SU-DHL-6 (cell line): ENCODE measurements around the gene CP.
"Not testable (repeated sequence)": the region's sequence is repeated elsewhere in the genome, so short reads cannot be mapped to it uniquely, and the experiment has no call there.

Source experiments
- H2AFZ ChIP-seq: fragments of 200-600 bp; sonication (generic); 2 replicates; pipeline ENCODE4 v1.6.1; 2014; ENCODE audit warnings: low read depth, mild to moderate bottlenecking, moderate library complexity, mixed read lengths, antibody characterized with exemption, low read length; ENCODE audit not compliant: severe bottlenecking
- H3F3A ChIP-seq: fragments of 200-600 bp; shearing (Covaris generic); 2 replicates; pipeline ENCODE4 v1.6.0; 2016; ENCODE audit warnings: antibody characterized with exemption, mild to moderate bottlenecking; ENCODE audit not compliant: insufficient read depth
- H3K27ac ChIP-seq: fragments of 200-600 bp; sonication (generic); 2 replicates; pipeline ENCODE4 v1.5.1; 2016; ENCODE audit warnings: low read depth, mild to moderate bottlenecking, low read length, moderate library complexity, mixed read lengths
- H3K27me3 ChIP-seq: fragments of 200-600 bp; sonication (generic), shearing (Covaris generic); 2 replicates; pipeline ENCODE4 v1.6.0; 2014; ENCODE audit warnings: mild to moderate bottlenecking, low read length
- H3K36me3 ChIP-seq: fragments of 200-600 bp; sonication (generic); 2 replicates; pipeline ENCODE4 v1.6.1; 2014; ENCODE audit warnings: mild to moderate bottlenecking, low read length, mixed read lengths
- H3K4me2 ChIP-seq: fragments of 300-600, 200-600 bp; shearing (Covaris generic), sonication (generic); 2 replicates; pipeline ENCODE4 v1.6.0; 2014; ENCODE audit warnings: low read length, low read depth, mild to moderate bottlenecking; ENCODE audit not compliant: poor library complexity, severe bottlenecking
- H3K4me3 ChIP-seq: fragments of 200-600 bp; sonication (generic); 2 replicates; pipeline ENCODE4 v1.5.1; 2014; ENCODE audit warnings: antibody characterized with exemption, low read length, mild to moderate bottlenecking, mixed read lengths; ENCODE audit not compliant: insufficient read depth, poor library complexity, severe bottlenecking
- H3K79me2 ChIP-seq: fragments of 200-600 bp; sonication (generic); 2 replicates; pipeline ENCODE4 v1.6.1; 2014; ENCODE audit warnings: mild to moderate bottlenecking, low read length, moderate library complexity; ENCODE audit not compliant: insufficient read depth
- H3K9ac ChIP-seq: fragments of 200-600 bp; sonication (generic); 2 replicates; pipeline ENCODE4 v1.7.0; 2014; ENCODE audit warnings: mild to moderate bottlenecking, low read length
- H3K9me2 ChIP-seq: fragments of 200-600 bp; sonication (generic); replicated peaks from 2 replicates; pipeline ENCODE4 v1.6.1; 2014; ENCODE audit warnings: low read length; ENCODE audit not compliant: insufficient read depth
- H3K9me3 ChIP-seq: fragments of 200-600 bp; sonication (generic); 2 replicates; pipeline ENCODE4 v1.6.1; 2014; ENCODE audit warnings: low read length, mixed read lengths; ENCODE audit not compliant: insufficient read depth
- H4K20me1 ChIP-seq: fragments of 200-600 bp; sonication (generic); 2 replicates; pipeline ENCODE4 v1.6.1; 2014; ENCODE audit warnings: low read depth, mild to moderate bottlenecking, antibody characterized with exemption, low read length, moderate library complexity, mixed read lengths
- CTCF ChIP-seq: fragments of 200-600 bp; sonication (generic); IDR thresholded peaks from one replicate; pipeline ENCODE4 v1.5.1; 2017; ENCODE audit warnings: antibody characterized with exemption, mild to moderate bottlenecking, low read length, moderate library complexity; ENCODE audit not compliant: insufficient read depth, poor library complexity, severe bottlenecking
- EZH2phosphoT487 ChIP-seq: fragments of 200-600 bp; sonication (generic), shearing (Covaris generic); conservative IDR thresholded peaks from 2 replicates; pipeline ENCODE4 v1.6.1; 2018; ENCODE audit warnings: mild to moderate bottlenecking, antibody characterized with exemption, low read length, moderate library complexity, mixed read lengths

Gene CP

GRCh38 chr3:149223461-149223820 lies 1.8 kb upstream of the CP start:
- TF ChIP-seq EZH2phosphoT487 (no peak), CTCF (no peak)
- H2AFZ ChIP-seq: peak overlapping the region; percentile 67
- no peak overlapping the region for H3K9ac ChIP-seq

GRCh38 chr3:149219380-149220121 lies 2.1 kb downstream of the CP start:
- not testable (repeated sequence) for H4K20me1 ChIP-seq, H3F3A ChIP-seq, H3K4me2 ChIP-seq, H3K36me3 ChIP-seq, H2AFZ ChIP-seq, H3K4me3 ChIP-seq, H3K9ac ChIP-seq, H3K9me2 ChIP-seq, H3K79me2 ChIP-seq, H3K27ac ChIP-seq, H3K27me3 ChIP-seq
- H3K9me3 ChIP-seq: peaks cover 11% of the 10 kb centered on the region; the same call in 1 of the 2 replicates

More at GRCh38 chr3:149223461-149223820, 1.8 kb upstream of the CP start:
- Histone ChIP-seq H3K36me3 (no peaks in the 10 kb centered on the region), H3K4me3 (no peak overlapping the region), H3K27me3 (no peaks in the 10 kb centered on the region), H3F3A (no peaks in the 10 kb centered on the region), H3K27ac (no peak overlapping the region), H3K79me2 (no peaks in the 10 kb centered on the region), H4K20me1 (no peaks in the 10 kb centered on the region), H3K9me3 (peaks cover 11% of the 10 kb centered on the region; the same call in 1 of the 2 replicates), H3K9me2 (no peaks in the 10 kb centered on the region), H3K4me2 (no peak overlapping the region)

GRCh38 chr3:149217347-149217746 lies 4.3 kb downstream of the CP start:
- H3K27ac ChIP-seq: no peak overlapping the region
- H3K79me2 ChIP-seq: no peaks in the 10 kb centered on the region
- H3K9me3 ChIP-seq: peaks cover 11% of the 10 kb centered on the region; the same call in 1 of the 2 replicates
- no peaks in the 10 kb centered on the region for H4K20me1 ChIP-seq
- TF ChIP-seq EZH2phosphoT487: no peak
- no peak for TF ChIP-seq CTCF
- no peak overlapping the region for H3K9ac ChIP-seq
- no peaks in the 10 kb centered on the region for H3K9me2 ChIP-seq
- H3K4me3 ChIP-seq: no peak overlapping the region
- H3K4me2 ChIP-seq: no peak overlapping the region
- H3K27me3 ChIP-seq: no peaks in the 10 kb centered on the region
- H3F3A ChIP-seq: no peaks in the 10 kb centered on the region
- H3K36me3 ChIP-seq: no peaks in the 10 kb centered on the region
- no peak overlapping the region for H2AFZ ChIP-seq

GRCh38 chr3:149216193-149216869 lies 5.3 kb downstream of the CP start:
- H3K9ac ChIP-seq: no peak overlapping the region
- no peaks in the 10 kb centered on the region for H3K79me2 ChIP-seq
- TF ChIP-seq EZH2phosphoT487 (no peak), CTCF (no peak)
- H3K27me3 ChIP-seq: no peaks in the 10 kb centered on the region
- H3K36me3 ChIP-seq: no peaks in the 10 kb centered on the region
- H3K4me3 ChIP-seq: no peak overlapping the region
- H2AFZ ChIP-seq: no peak overlapping the region
- no peaks in the 10 kb centered on the region for H4K20me1 ChIP-seq
- H3K4me2 ChIP-seq: no peak overlapping the region
- no peaks in the 10 kb centered on the region for H3K9me2 ChIP-seq
- H3F3A ChIP-seq: no peaks in the 10 kb centered on the region
- peaks cover 11% of the 10 kb centered on the region; the same call in 1 of the 2 replicates for H3K9me3 ChIP-seq
- no peak overlapping the region for H3K27ac ChIP-seq
